H1 (cell line): ENCODE data around the gene NUDT2. TPM values are rescaled to one million over a fixed set of nuclear protein-coding genes. Genes with fewer than 3 reads are reported as not detected.

Experiments used
- ATF3 ChIP-seq: IDR thresholded peaks from 2 replicates; pipeline ENCODE4 v1.6.1; 2011; ENCODE audit warnings: low read depth, mild to moderate bottlenecking, low read length; ENCODE audit not compliant: insufficient read depth
- CEBPB ChIP-seq: IDR thresholded peaks from 2 replicates; pipeline ENCODE4 v1.6.1; 2012; ENCODE audit warnings: low read depth, low read length
- CHD2 ChIP-seq: IDR thresholded peaks from 2 replicates; pipeline ENCODE4 v1.6.1; 2012; ENCODE audit warnings: low read length, improper control_type of control experiment
- CREB1 ChIP-seq: IDR thresholded peaks from 2 replicates; pipeline ENCODE4 v1.6.1; 2012; ENCODE audit warnings: inconsistent platforms
- CTCF ChIP-seq, 3 experiments: IDR thresholded peaks; 1 replicate in 2 of 3; 2 replicates in 1 of 3; pipeline versions ENCODE4 v1.5.1 to v1.6.1; 2011; ENCODE audit warnings: low read length in 3 of 3, mild to moderate bottlenecking in 3 of 3, inconsistent platforms in 2 of 3, low read depth in 1 of 3, moderate library complexity in 1 of 3; ENCODE audit not compliant: insufficient read depth in 1 of 3; ENCODE audit errors: control extremely low read depth in 1 of 3
- GTF2F1 ChIP-seq: IDR thresholded peaks from 2 replicates; pipeline ENCODE4 v1.6.1; 2012; ENCODE audit warnings: low read depth, low read length, improper control_type of control experiment, borderline replicate concordance
- HDAC2 ChIP-seq, 2 experiments: fragments of 300-600 bp in 1 of 2; sonication (generic) in 1 of 2; IDR thresholded peaks; 2 replicates each; pipeline ENCODE4 v1.6.1; 2011 to 2012; ENCODE audit warnings: low read depth in 2 of 2, low read length in 2 of 2, mild to moderate bottlenecking in 2 of 2, moderate library complexity in 2 of 2, borderline replicate concordance in 1 of 2, inconsistent platforms in 1 of 2
- USF2 ChIP-seq: IDR thresholded peaks from 2 replicates; pipeline ENCODE4 v1.6.1; 2011; ENCODE audit warnings: low read length, improper control_type of control experiment
- YY1 ChIP-seq: IDR thresholded peaks from 2 replicates; pipeline ENCODE4 v1.6.1; 2011; ENCODE audit warnings: low read depth, mild to moderate bottlenecking, low read length
- polyA plus RNA-seq, 7 experiments: library from polyadenylated mRNA; depleted of rRNA in 3 of 7; stranded (reverse) in 5 of 7; unstranded in 2 of 7; fragments of >200 nt in 5 of 7; fragments of 200-250 nt in 2 of 7; gene quantifications; 1 replicate in 5 of 7; 2 replicates in 1 of 7; 4 replicates in 1 of 7; pipeline versions ENCODE4 v1.2.1 to v1.2.3, GENCODE V29; 2011 to 2013; ENCODE audit warnings: missing spikeins in 2 of 7, mixed read lengths in 2 of 7
- total RNA-seq: library from RNA; stranded (reverse); fragmentation: NEBNext Ultra II Directional; extraction: Animal tissue kit (Norgen Biotek cat#: 25700); gene quantifications from 2 replicates; pipeline ENCODE4 v1.2.1, GENCODE V29; 2021

The NUDT2 gene
- total and polyA plus RNA-seq, 2 of the 8 experiments (the other 6 are each of a cell fraction or from before 2014, with no cell fraction given) = 16.7 to 23.7 TPM

GRCh38 chr9:34338665-34339385 lies 9.5 kb downstream of the NUDT2 start (continued):
- no peak for TF ChIP-seq CTCF (IDR thresholded peaks at IDR 0.05; ENCODE audit: control extremely low read depth in 1 of 3, insufficient read depth in 1 of 3, low read depth in 1 of 3, low read length in 3 of 3)
- no peak for TF ChIP-seq HDAC2 (IDR thresholded peaks at IDR 0.05; ENCODE audit: borderline replicate concordance in 1 of 2, low read depth in 2 of 2, low read length in 2 of 2)
- no peak for TF ChIP-seq GTF2F1
- TF ChIP-seq CHD2 = no peak
- no peak for TF ChIP-seq ATF3
- TF ChIP-seq CREB1 = no peak
- TF ChIP-seq USF2 = no peak
- no peak for TF ChIP-seq CEBPB
- no peak for TF ChIP-seq YY1
